OCI-LY7 (cell line): Measurements from ENCODE around the gene PLCB1. TPM values are rescaled to one million over a fixed set of nuclear protein-coding genes. Genes with fewer than 3 reads are reported as not detected.

ENCODE experiments used
- BruUV-seq: library from RNA; stranded (reverse); fragments of 400-500 nt; replicated peaks from 2 replicates; lab custom pipeline; 2021; lab: Mats Ljungman, UMichigan
- CTCF ChIA-PET: fragments of 300-600 bp; sonication (Branson Sonifier 250); formaldehyde crosslinking; loops from one replicate; lab custom pipeline; 2022; ENCODE audit warnings: antibody characterized with exemption; ENCODE audit not compliant: unreplicated experiment; lab: Charles Lee
- POLR2A ChIA-PET: fragments of 300-600 bp; sonication (Branson Sonifier 250); formaldehyde crosslinking; loops from one replicate; lab custom pipeline; 2022; ENCODE audit warnings: antibody characterized with exemption; lab: Charles Lee
- DNase-seq: peaks from one replicate; pipeline ENCODE4 v3.0.0-alpha.2; 2015; ENCODE audit warnings: low spot score
- H2AFZ ChIP-seq: fragments of 200-600 bp; sonication (generic), shearing (Covaris generic); 2 replicates; pipeline ENCODE4 v1.6.1; 2014; ENCODE audit warnings: mild to moderate bottlenecking, antibody characterized with exemption, low read length, moderate library complexity
- H3K27ac ChIP-seq: fragments of 200-600 bp; sonication (generic); 2 replicates; pipeline ENCODE4 v1.5.1; 2014; ENCODE audit warnings: mixed run types, low read depth, mild to moderate bottlenecking, moderate library complexity, low read length, inconsistent platforms; ENCODE audit not compliant: poor library complexity, severe bottlenecking
- H3K36me3 ChIP-seq: fragments of 200-600 bp; sonication (generic); 2 replicates; pipeline ENCODE4 v1.6.1; 2014; ENCODE audit warnings: mild to moderate bottlenecking, antibody characterized with exemption, low read length, moderate library complexity, mixed read lengths; ENCODE audit not compliant: insufficient read depth
- H3K4me1 ChIP-seq: fragments of 200-600 bp; sonication (generic); 2 replicates; pipeline ENCODE4 v1.5.1; 2014; ENCODE audit warnings: mild to moderate bottlenecking, low read length; ENCODE audit not compliant: insufficient read depth, poor library complexity, severe bottlenecking
- H3K4me2 ChIP-seq: fragments of 200-600 bp; sonication (generic); 2 replicates; pipeline ENCODE4 v1.6.1; 2014; ENCODE audit warnings: mild to moderate bottlenecking, low read length
- H3K4me3 ChIP-seq: fragments of 200-600 bp; sonication (generic); 2 replicates; pipeline ENCODE4 v1.5.1; 2014; ENCODE audit warnings: mild to moderate bottlenecking, low read depth, low read length; ENCODE audit not compliant: poor library complexity, severe bottlenecking
- H3K79me2 ChIP-seq: fragments of 200-600 bp; sonication (generic); 2 replicates; pipeline ENCODE4 v1.6.1; 2016; ENCODE audit warnings: low read depth, mild to moderate bottlenecking, low read length, moderate library complexity, mixed read lengths; ENCODE audit not compliant: insufficient read depth
- H3K9me2 ChIP-seq: fragments of 200-600 bp; sonication (generic); 2 replicates; pipeline ENCODE4 v1.6.1; 2016; ENCODE audit warnings: mild to moderate bottlenecking, low read length, mixed read lengths; ENCODE audit not compliant: insufficient read depth
- H3K9me3 ChIP-seq: fragments of 200-600 bp; sonication (generic); 2 replicates; pipeline ENCODE4 v1.6.1; 2014; ENCODE audit warnings: mild to moderate bottlenecking, mixed run types, low read length, mixed read lengths
- H4K20me1 ChIP-seq: fragments of 200-600 bp; sonication (generic); 2 replicates; pipeline ENCODE4 v1.6.1; 2014; ENCODE audit warnings: mild to moderate bottlenecking, antibody characterized with exemption, low read length, moderate library complexity, mixed read lengths; ENCODE audit not compliant: insufficient read depth
- CTCF ChIP-seq: fragments of 200-600 bp; sonication (generic); conservative IDR thresholded peaks from 2 replicates; pipeline ENCODE4 v1.5.1; 2014; ENCODE audit warnings: mild to moderate bottlenecking, antibody characterized with exemption, low read length, moderate library complexity, mixed read lengths
- EZH2phosphoT487 ChIP-seq: fragments of 200-600 bp; sonication (generic); IDR thresholded peaks from 2 replicates; pipeline ENCODE4 v1.6.1; 2018; ENCODE audit warnings: low read depth, borderline replicate concordance, mild to moderate bottlenecking, mixed run types, antibody characterized with exemption, low read length, moderate library complexity, mixed read lengths
- intact Hi-C: fragments of 100-400 bp; cut with micrococcal nuclease; formaldehyde crosslinking; loops from one replicate; pipeline ENCODE4 v1.10.0; 2022; ENCODE audit not compliant: unreplicated experiment
- total RNA-seq, 2 experiments: library from RNA; depleted of rRNA in 1 of 2; stranded (reverse); fragments of >200 nt in 1 of 2; shearing (Covaris generic) in 1 of 2; gene quantifications; 2 replicates each; pipeline ENCODE4 v1.2.3, GENCODE V29; 2014 to 2022

The PLCB1 gene
- total RNA-seq, 2 experiments from 2014 or later, result 14.6 to 30.5 TPM

GRCh38 chr20:8809107-8809953 lies 677.3 kb downstream of the PLCB1 start:
- no peak overlapping the region for H3K27ac ChIP-seq
- no peaks in the 10 kb centered on the region for H3K9me3 ChIP-seq
- intact Hi-C loops, result no loop called here
- H3K9me2 ChIP-seq, result no peaks in the 10 kb centered on the region
- no peak overlapping the region for H3K4me3 ChIP-seq
- no peaks in the 10 kb centered on the region for H4K20me1 ChIP-seq
- no peak for DNase-seq
- CTCF ChIA-PET, result no interaction called here
- no TSS peak for BruUV-seq
- no peaks in the 10 kb centered on the region for H3K4me1 ChIP-seq
- H3K36me3 ChIP-seq, result no peaks in the 10 kb centered on the region
- H3K79me2 ChIP-seq, result no peaks in the 10 kb centered on the region
- H2AFZ ChIP-seq, result no peak overlapping the region
- no peak overlapping the region for H3K4me2 ChIP-seq
- POLR2A ChIA-PET, result interaction anchor here (0.6 kb wide), 1 partner anchor 348 kb away, joined by 3 read pairs; no protein-coding TSS in a partner anchor
- TF ChIP-seq EZH2phosphoT487 (no peak), CTCF (no peak)

GRCh38 chr20:8811801-8812594 lies 679.9 kb downstream of the PLCB1 start:
- Histone ChIP-seq H3K4me1 (no peaks in the 10 kb centered on the region), H3K79me2 (no peaks in the 10 kb centered on the region), H3K36me3 (no peaks in the 10 kb centered on the region), H4K20me1 (no peaks in the 10 kb centered on the region), H3K9me3 (no peaks in the 10 kb centered on the region), H2AFZ (no peak overlapping the region), H3K27ac (no peak overlapping the region), H3K9me2 (no peaks in the 10 kb centered on the region), H3K4me3 (no peak overlapping the region), H3K4me2 (no peak overlapping the region)
- CTCF ChIA-PET, result no interaction called here
- POLR2A ChIA-PET, result interaction anchor here (0.6 kb wide), 1 partner anchor 87 kb away, joined by 3 read pairs; no protein-coding TSS in a partner anchor
- no peak for TF ChIP-seq EZH2phosphoT487
- TF ChIP-seq CTCF, result no peak
- BruUV-seq, result no TSS peak
- intact Hi-C loops, result no loop called here
- DNase-seq, result no peak
